ES-I3 (cell line): ENCODE measurements around the gene LRRC42.

Experiments
- H3K36me3 ChIP-seq: 2 replicates; pipeline ENCODE4 v1.6.1; 2013; ENCODE audit warnings: mild to moderate bottlenecking, low read length, control low read depth, moderate library complexity; ENCODE audit not compliant: insufficient read depth
- H3K4me1 ChIP-seq: 2 replicates; pipeline ENCODE4 v1.6.1; 2013; ENCODE audit warnings: mild to moderate bottlenecking, control low read depth, low read length; ENCODE audit not compliant: insufficient read depth
- H3K9ac ChIP-seq: 2 replicates; pipeline ENCODE4 v1.6.1; 2013; ENCODE audit warnings: low read depth, mild to moderate bottlenecking, low read length, moderate library complexity
- H3K9me3 ChIP-seq: 2 replicates; pipeline ENCODE4 v1.6.1; 2013; ENCODE audit warnings: mild to moderate bottlenecking, low read length, moderate library complexity; ENCODE audit not compliant: control insufficient read depth, insufficient read depth

Gene LRRC42

GRCh38 chr1:54012008-54012325 lies 65.8 kb downstream of the LRRC42 start:
- H3K4me1 ChIP-seq, result no peaks in the 10 kb centered on the region
- H3K36me3 ChIP-seq, result no peaks in the 10 kb centered on the region
- no peaks in the 10 kb centered on the region for H3K9me3 ChIP-seq
- H3K9ac ChIP-seq, result no peak overlapping the region

- H3K9me3 ChIP-seq, result no peaks in the 10 kb centered on the region
- no peaks in the 10 kb centered on the region for H3K36me3 ChIP-seq
- no peak overlapping the region for H3K9ac ChIP-seq
- H3K4me1 ChIP-seq, result peaks cover 3% of the 10 kb centered on the region; the same call in 1 of the 2 replicates
Observed at GRCh38 chr1:54012863-54013262, 66.7 kb downstream of the LRRC42 start.

- Histone ChIP-seq H3K9ac (no peak overlapping the region), H3K36me3 (no peaks in the 10 kb centered on the region), H3K9me3 (no peaks in the 10 kb centered on the region), H3K4me1 (peaks cover 3% of the 10 kb centered on the region; the same call in 1 of the 2 replicates)
Observed at GRCh38 chr1:54013393-54014008, 67.4 kb downstream of the LRRC42 start.

- Histone ChIP-seq H3K9ac (no peak overlapping the region), H3K9me3 (no peaks in the 10 kb centered on the region), H3K4me1 (peaks cover 3% of the 10 kb centered on the region; the same call in 1 of the 2 replicates), H3K36me3 (no peaks in the 10 kb centered on the region)
Observed at GRCh38 chr1:54014009-54014629, 68.0 kb downstream of the LRRC42 start.

- no peaks in the 10 kb centered on the region for H3K36me3 ChIP-seq
- no peaks in the 10 kb centered on the region for H3K9me3 ChIP-seq
- H3K9ac ChIP-seq, result no peak overlapping the region
- H3K4me1 ChIP-seq, result peaks cover 3% of the 10 kb centered on the region; the same call in 1 of the 2 replicates
Observed at GRCh38 chr1:54016343-54017282, 70.5 kb downstream of the LRRC42 start.
